ENCODE data around the gene OR5K2.

The OR5K2 gene

DNA sequence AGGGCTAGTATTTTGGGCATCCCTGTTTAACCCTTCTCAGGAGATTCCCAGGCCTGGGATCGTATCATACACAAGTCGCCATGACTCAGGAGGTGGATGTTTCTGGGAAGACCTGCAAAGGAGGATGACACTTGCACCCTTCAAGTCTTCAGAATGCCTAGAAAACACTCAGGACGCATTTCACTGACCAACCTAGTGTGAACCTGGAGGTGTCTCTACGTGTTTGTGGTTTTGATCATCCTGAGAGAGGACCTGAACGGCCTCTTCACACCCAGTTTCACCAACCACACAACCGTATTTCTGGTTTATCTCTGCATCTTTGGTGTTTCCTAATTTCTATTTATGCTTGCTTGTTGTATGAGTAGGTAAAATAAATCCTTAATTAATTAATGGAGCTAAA lies 28.0 kb downstream of the OR5K2 start:
- no peak for DNase-seq

DNA sequence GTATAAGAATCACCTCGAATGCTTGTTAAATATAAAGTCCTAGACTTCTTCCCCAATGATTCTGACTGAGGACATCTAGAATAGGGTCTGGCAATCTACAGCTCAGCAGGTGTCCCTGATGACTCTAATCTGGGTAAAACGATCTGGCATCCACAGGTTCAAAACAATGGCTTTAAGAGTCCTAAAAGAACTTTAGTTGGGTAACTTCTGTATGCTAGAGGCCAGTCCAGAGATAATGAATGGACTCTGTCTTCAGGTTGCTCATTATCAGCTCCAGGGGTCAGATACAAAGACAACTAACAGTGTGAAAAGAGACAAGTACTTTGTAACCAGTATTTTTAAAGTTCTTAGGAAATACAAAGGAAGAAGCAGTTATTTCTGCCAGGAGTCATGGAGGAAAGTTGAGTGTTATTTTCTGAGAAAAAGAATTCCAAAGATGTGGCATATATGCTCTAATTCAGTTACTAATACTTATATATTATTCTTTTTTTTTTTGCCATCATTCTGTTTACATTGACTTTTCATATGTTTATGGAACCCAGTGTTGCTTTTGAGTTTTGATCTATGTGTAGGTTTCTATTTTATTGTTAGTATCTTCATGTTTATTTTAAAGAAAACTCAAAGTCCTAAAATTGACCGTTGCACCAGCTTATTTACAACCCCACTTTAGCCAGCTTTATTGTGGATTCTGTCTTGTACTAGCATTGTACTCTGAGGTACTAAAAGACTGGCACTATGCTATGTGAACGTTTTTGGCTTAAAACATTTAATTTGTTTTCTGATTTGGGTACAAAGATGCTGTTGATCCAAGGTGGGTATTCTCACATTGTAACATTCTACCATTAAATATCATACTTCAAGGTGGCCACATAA lies 31.2 kb downstream of the OR5K2 start:
- no peak for DNase-seq

DNA sequence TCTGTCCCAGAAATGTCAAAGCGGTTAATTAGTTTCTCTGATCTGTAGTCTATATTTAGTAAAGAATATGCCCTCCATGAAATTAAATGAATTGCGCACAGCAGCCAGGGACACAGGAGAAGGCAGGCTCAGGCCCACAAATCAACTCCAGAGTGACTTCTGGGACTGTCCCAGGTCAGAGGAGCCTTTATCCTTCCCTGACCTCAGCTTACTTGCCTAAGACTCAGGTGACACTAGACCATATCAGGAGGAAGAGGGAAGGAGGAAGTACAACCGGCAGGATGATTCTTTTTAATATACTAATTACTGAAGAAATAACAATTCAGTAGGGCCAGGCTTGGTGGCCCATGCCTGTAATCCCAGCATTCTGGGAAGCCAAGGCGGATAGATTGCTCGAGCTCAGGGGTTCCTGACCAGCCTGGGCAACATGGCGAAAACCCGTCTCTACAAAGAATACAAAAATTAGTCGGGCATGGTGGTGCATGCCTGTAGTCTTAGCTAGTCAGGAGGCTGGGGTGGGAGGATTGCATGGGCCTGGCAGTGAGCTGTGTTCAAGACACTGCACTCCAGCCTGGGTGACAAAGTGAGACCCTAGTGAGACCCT lies 32.5 kb downstream of the OR5K2 start:
- no peak for DNase-seq

DNA sequence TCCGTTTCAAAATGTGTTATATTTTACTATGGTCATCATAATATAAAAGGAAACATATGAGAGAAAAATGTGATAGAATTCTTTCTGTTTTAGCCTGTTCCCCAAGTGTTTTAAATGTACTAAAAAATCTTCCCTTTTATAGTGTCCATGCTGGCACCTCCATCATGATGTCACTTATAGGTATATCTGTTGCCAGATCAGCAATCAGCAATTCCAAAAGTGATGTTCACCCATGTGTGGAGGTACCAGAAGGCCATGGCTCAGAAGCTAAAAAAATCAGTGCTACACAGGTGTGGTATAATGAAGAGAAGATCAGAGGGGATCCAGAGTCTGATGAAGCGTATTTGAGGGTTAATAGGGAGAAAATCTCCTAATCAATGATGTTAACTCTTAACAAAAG lies 33.2 kb downstream of the OR5K2 start:
- no peak for DNase-seq

DNA sequence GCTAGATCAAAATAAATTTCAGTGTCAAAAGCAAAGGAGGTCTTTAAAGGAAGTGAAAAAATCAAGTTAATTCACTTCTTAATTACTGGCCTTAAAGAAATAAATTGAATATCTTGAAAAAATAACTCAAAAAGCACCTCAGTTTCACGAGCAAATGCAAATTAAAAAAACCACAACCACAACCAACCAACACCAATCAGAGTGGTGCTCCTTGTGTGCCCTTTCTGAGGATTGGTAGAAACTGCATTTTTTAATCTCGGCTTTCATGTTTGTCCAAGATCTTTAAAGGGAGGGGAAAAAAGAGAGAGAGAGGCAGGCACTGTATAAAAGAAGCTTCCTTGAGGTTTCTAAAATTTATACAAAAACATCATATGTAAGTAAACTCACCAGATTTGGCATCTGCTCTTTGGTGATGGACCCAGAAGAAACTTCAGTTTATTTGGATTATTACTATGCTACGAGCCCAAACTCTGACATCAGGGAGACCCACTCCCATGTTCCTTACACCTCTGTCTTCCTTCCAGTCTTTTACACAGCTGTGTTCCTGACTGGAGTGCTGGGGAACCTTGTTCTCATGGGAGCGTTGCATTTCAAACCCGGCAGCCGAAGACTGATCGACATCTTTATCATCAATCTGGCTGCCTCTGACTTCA lies 34.3 kb downstream of the OR5K2 start, which contains the start of gene GPR15:
Gene GPR15, plus strand, starts transcription at position 357 of the 653 bp plus-strand sequence. Its CDS starts 56 bp downstream, at position 413.
- DNase-seq: no peak

DNA sequence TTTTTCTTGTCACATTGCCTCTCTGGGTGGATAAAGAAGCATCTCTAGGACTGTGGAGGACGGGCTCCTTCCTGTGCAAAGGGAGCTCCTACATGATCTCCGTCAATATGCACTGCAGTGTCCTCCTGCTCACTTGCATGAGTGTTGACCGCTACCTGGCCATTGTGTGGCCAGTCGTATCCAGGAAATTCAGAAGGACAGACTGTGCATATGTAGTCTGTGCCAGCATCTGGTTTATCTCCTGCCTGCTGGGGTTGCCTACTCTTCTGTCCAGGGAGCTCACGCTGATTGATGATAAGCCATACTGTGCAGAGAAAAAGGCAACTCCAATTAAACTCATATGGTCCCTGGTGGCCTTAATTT lies 34.8 kb downstream of the OR5K2 start:
- no peak for DNase-seq

DNA sequence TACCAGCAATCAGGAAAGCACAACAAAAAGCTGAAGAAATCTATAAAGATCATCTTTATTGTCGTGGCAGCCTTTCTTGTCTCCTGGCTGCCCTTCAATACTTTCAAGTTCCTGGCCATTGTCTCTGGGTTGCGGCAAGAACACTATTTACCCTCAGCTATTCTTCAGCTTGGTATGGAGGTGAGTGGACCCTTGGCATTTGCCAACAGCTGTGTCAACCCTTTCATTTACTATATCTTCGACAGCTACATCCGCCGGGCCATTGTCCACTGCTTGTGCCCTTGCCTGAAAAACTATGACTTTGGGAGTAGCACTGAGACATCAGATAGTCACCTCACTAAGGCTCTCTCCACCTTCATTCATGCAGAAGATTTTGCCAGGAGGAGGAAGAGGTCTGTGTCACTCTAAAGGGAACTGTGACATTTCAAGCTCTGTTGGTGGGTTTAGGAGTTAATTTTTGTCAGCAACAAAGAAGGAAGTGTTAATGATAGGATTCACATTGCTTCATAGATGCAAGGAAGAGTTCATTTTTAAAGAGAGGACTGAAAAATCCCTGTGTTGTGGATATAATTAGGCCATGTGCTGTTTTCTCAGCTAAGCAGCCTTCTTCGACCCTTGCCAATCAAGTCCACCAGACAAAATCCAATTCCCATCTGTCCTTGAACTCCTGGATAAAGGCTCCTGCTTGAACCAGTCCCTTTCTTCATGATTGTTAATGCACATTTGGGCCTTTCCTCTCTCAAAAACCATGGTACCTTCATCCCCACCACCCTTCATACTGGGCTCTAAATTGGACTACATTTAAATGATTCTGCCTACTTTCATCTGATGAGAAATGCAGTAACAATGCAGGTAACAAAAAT lies 35.5 kb downstream of the OR5K2 start:
- DNase-seq: no peak

DNA sequence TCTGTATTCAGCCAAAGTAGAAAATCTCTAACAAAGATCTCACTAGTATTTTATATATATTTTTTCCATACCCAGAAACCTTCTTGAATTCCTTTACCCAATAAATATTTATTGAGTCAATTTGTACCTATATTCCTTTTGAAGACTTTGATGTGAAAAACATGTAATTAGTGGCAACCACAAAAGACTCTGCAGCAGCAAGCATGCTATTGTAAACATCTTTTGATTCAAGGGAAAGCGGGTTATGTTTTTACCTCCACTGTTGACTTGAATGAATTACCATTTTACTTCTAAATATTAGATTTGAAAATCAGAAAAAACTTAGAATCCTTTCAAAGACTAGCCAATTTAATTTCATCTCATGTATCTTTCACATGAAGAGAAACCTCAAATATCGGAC lies 36.7 kb downstream of the OR5K2 start:
- DNase-seq: no peak

DNA sequence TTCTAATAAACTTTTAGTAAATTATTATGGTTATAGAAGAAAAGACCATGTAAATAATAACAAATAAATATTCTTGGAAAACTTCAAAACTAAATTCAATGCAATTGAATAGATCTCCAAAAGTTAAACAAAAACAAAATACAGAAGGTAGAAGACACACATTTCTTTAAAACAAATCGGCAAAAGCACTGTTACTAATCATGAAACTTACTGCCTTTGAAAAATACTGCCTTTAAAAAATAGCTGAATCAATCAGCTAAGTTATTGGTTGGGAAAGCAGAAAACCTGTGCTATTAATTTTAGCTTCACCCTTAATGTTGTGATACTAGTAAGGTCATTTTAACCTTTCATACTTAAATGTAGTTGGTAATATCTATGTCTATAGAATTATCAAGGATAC lies 37.3 kb downstream of the OR5K2 start:
- DNase-seq: no peak

DNA sequence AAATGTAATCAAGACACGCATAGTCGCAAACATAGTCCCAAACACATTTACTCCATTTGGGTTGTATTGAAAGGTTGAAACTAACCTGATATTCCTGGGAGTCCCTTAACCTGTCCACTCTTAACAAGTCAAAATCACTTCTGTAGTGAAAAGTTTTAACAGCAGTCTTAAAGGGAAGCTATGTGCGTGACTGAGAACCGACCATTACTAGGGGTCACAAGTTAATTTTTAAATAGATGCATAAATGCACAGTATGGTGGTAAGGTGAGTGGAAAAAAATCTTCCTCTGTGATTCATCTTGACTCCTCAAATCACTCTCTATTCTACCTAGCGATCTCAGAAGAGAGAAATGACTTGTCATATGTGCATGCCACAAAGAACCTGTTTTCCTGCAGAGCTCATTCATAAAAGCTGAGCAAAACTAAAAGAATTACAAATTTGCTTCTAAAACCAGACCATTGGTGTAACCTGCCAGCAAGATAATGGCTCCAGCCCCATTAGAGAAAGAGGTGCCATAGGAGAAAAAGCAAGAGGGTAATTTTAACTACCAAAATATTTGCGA lies 39.1 kb downstream of the OR5K2 start:
- DNase-seq: no peak

DNA sequence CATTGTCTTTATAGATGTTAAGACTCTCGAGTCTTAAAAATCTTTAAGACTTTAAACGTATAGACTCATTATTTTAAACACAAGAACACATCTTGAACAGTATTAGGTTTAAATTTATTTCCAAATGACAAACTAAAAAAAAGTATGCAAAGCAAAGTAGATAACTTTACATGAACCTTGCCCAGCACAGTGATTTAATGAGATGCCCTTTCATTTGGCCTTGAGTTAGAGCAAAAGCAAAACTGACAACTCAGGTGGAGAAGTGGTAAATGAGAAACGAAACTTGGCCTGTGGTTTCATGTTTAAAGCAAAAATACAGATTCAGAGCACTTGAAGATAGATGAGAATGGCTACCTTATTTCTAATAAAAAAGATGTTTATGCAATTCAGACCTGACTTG lies 42.9 kb downstream of the OR5K2 start:
- DNase-seq: no peak

DNA sequence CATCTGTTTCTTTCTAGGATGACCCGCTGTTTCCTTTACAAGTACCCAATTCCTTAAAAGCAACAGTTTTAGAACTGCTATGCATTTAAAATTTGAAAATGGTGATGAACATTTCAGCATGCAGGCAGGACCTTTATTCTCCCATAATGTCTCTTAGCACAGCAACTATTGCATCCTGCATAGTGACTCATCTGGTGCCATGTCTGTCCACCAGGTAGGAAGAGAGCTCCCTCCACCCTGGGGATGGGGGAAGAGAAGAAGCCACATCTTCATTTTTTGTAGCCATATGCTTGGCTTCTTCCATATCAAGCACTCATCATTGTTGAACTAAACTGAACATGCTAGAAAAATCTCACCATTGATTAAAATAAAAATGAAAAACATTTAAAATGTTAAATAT lies 44.2 kb downstream of the OR5K2 start:
- no peak for DNase-seq

DNA sequence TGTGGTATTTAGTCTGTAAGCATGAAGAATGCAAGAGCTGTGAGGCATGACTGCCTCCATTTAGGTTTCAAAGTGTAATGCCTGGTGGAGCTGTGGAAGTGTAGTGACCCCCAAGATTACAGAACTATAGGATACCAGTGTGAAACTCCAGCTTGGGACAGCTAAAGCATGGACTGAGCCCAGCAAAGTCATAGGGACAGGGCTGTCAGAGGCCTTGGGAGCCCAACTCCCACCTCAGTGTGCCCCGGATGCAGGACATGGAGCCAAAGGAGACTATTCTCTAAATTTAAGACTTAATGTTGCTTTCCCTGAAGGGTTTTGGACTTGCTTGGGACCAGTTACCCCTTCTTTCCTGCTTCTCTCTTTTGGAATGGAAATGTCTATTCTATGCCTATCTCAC lies 45.1 kb downstream of the OR5K2 start:
- DNase-seq: no peak

DNA sequence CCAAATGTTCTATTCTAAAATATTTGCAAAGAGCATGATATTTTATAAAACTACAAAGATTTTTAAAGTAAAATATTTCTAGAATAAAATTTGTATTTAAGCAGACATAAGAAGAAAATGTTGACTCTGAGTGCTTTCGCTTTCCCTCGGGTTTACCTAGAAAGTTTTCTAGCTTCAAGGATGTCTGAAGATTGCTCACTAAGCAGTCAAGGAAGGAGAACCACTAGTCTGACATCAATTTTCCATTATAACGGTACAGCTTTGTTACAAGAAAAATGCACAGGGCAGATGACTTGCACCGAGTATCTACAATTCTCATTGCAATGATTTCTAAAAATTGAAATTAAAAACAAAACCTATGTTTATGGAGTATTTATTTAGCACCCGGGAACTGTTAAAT lies 48.5 kb downstream of the OR5K2 start:
- no peak for DNase-seq

All from CD4-positive, alpha-beta T cell treated with Interleukin-6 for 4 hours (primary cell).